OCI-LY3 (cell line): ENCODE measurements around the gene PRPF19.

ENCODE experiments used
- H2AFZ ChIP-seq: fragments of 200-600, 300-600 bp; shearing (Covaris generic); 2 replicates; pipeline ENCODE4 v1.6.0; 2014; ENCODE audit warnings: antibody characterized with exemption, low read depth, low read length
- H3K27ac ChIP-seq: fragments of 200-600, 300-600 bp; sonication (generic); 2 replicates; pipeline ENCODE4 v1.5.1; 2014; ENCODE audit warnings: mild to moderate bottlenecking, low read length, moderate library complexity, mixed read lengths
- H3K27me3 ChIP-seq: fragments of 200-600, 300-600 bp; sonication (generic); 2 replicates; pipeline ENCODE4 v1.6.1; 2014; ENCODE audit warnings: low read depth, low read length, mixed read lengths
- H3K36me3 ChIP-seq: fragments of 200-600, 300-600 bp; sonication (generic); replicated peaks from 2 replicates; pipeline ENCODE3; 2014; ENCODE audit warnings: low read depth, low read length, mixed read lengths
- H3K4me1 ChIP-seq: fragments of 300-600, 200-600 bp; sonication (generic); 2 replicates; pipeline ENCODE4 v1.6.1; 2014; ENCODE audit warnings: low read length, mixed read lengths
- H3K4me2 ChIP-seq: fragments of 200-600, 300-600 bp; sonication (generic); 2 replicates; pipeline ENCODE4 v1.6.1; 2014; ENCODE audit warnings: low read length, mixed read lengths
- H3K4me3 ChIP-seq: fragments of 300-600, 200-600 bp; sonication (generic); 2 replicates; pipeline ENCODE4 v1.5.1; 2014; ENCODE audit warnings: antibody characterized with exemption, mild to moderate bottlenecking, low read length, moderate library complexity
- H3K79me2 ChIP-seq: fragments of 300-600, 200-600 bp; shearing (Covaris generic); 2 replicates; pipeline ENCODE4 v1.6.1; 2014; ENCODE audit warnings: mild to moderate bottlenecking, low read length, mixed read lengths
- H3K9ac ChIP-seq: fragments of 300-600, 200-600 bp; shearing (Covaris generic); 2 replicates; pipeline ENCODE4 v1.6.0; 2014; ENCODE audit warnings: mild to moderate bottlenecking, low read length, moderate library complexity
- H3K9me3 ChIP-seq: fragments of 200-600, 300-600 bp; shearing (Covaris generic); 2 replicates; pipeline ENCODE4 v1.6.1; 2014; ENCODE audit warnings: low read length, mixed read lengths; ENCODE audit not compliant: insufficient read depth
- H4K20me1 ChIP-seq: fragments of 200-600, 300-600 bp; sonication (generic); 2 replicates; pipeline ENCODE4 v1.6.1; 2016; ENCODE audit warnings: low read length, mixed read lengths; ENCODE audit not compliant: insufficient read depth
- CTCF ChIP-seq: fragments of 200-600, 300-600 bp; sonication (generic); IDR thresholded peaks from 2 replicates; pipeline ENCODE4 v1.5.1; 2014; ENCODE audit warnings: antibody characterized with exemption, low read length, low read depth
- EZH2phosphoT487 ChIP-seq: fragments of 200-600 bp; shearing (Covaris generic); IDR thresholded peaks from 2 replicates; pipeline ENCODE4 v1.6.1; 2018; ENCODE audit warnings: antibody characterized with exemption, mixed run types, low read depth

Gene PRPF19

GRCh38 chr11:60937811-60938210, 31.4 kb upstream of the PRPF19 start:
- Histone ChIP-seq H3K9ac (no peak overlapping the region), H3K27me3 (no peaks in the 10 kb centered on the region), H4K20me1 (peaks cover 79% of the 10 kb centered on the region), H3K4me3 (no peak overlapping the region), H3K36me3 (peaks cover 58% of the 10 kb centered on the region), H3K79me2 (peaks cover 6% of the 10 kb centered on the region; the same call in 1 of the 2 replicates), H2AFZ (no peak overlapping the region), H3K4me1 (peaks cover 43% of the 10 kb centered on the region), H3K27ac (no peak overlapping the region), H3K4me2 (no peak overlapping the region), H3K9me3 (no peaks in the 10 kb centered on the region)
- no peak for TF ChIP-seq EZH2phosphoT487
- TF ChIP-seq CTCF, result no peak

- H3K4me2 ChIP-seq, result no peak overlapping the region
- H3K4me3 ChIP-seq, result no peak overlapping the region
- TF ChIP-seq EZH2phosphoT487, result no peak
- H3K36me3 ChIP-seq, result peaks cover 51% of the 10 kb centered on the region
- H3K27ac ChIP-seq, result no peak overlapping the region
- peaks cover 43% of the 10 kb centered on the region for H3K4me1 ChIP-seq
- H3K79me2 ChIP-seq, result no peaks in the 10 kb centered on the region
- H3K9me3 ChIP-seq, result no peaks in the 10 kb centered on the region
- no peaks in the 10 kb centered on the region for H3K27me3 ChIP-seq
- peaks cover 72% of the 10 kb centered on the region for H4K20me1 ChIP-seq
- no peak overlapping the region for H3K9ac ChIP-seq
- no peak overlapping the region for H2AFZ ChIP-seq
Measured at GRCh38 chr11:60937144-60937527, 30.8 kb upstream of the PRPF19 start.

- Histone ChIP-seq H3K4me2 (no peak overlapping the region), H4K20me1 (peaks cover 67% of the 10 kb centered on the region), H3K27ac (0 out of 2 replicates have a peak overlapping the region, but pooled peaks have one; percentile 38), H3K4me1 (peaks cover 45% of the 10 kb centered on the region), H3K79me2 (no peaks in the 10 kb centered on the region), H3K27me3 (no peaks in the 10 kb centered on the region), H3K4me3 (no peak overlapping the region), H3K9ac (no peak overlapping the region), H3K9me3 (no peaks in the 10 kb centered on the region), H3K36me3 (peaks cover 46% of the 10 kb centered on the region), H2AFZ (no peak overlapping the region)
- TF ChIP-seq CTCF, result no peak
- TF ChIP-seq EZH2phosphoT487, result no peak
Measured at GRCh38 chr11:60936467-60937143, 30.2 kb upstream of the PRPF19 start.

GRCh38 chr11:60935676-60936442, 29.5 kb upstream of the PRPF19 start:
- peaks cover 46% of the 10 kb centered on the region for H3K36me3 ChIP-seq

More at GRCh38 chr11:60935676-60936442, 29.5 kb upstream of the PRPF19 start:
- Histone ChIP-seq H3K9me3 (no peaks in the 10 kb centered on the region), H3K27ac (peak overlapping the region; percentile 38), H3K4me2 (peak overlapping the region; percentile 24), H3K4me3 (no peak overlapping the region), H3K79me2 (no peaks in the 10 kb centered on the region), H3K4me1 (peaks cover 53% of the 10 kb centered on the region), H3K27me3 (no peaks in the 10 kb centered on the region), H3K9ac (no peak overlapping the region), H2AFZ (no peak overlapping the region), H4K20me1 (peaks cover 60% of the 10 kb centered on the region)
- TF ChIP-seq EZH2phosphoT487 (no peak), CTCF (no peak)
